ENCODE data around the gene ASCL5.

The ASCL5 gene

DNA sequence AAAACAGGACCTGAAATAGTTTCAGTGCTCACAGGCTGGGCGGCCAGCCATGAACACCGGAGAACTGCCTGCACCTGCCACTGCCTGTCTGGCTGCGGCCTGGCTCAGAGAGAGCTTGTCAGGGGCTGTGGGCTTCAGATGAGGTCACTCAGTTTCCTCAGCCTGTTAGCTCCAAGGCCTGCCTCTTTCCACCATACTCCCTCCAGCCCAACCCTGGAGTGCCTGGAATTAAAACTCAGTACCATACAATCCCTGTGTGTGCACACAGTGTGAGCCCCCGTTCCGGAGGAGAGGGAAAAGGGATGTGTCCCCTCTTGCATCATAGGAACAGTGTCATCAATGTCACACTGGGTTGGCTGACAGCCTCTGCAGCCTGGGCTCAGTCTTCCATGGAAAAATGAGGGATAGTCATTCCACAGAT lies 30.9 kb downstream of the ASCL5 start:
- H3K27ac ChIP-seq: no peak overlapping the region

DNA sequence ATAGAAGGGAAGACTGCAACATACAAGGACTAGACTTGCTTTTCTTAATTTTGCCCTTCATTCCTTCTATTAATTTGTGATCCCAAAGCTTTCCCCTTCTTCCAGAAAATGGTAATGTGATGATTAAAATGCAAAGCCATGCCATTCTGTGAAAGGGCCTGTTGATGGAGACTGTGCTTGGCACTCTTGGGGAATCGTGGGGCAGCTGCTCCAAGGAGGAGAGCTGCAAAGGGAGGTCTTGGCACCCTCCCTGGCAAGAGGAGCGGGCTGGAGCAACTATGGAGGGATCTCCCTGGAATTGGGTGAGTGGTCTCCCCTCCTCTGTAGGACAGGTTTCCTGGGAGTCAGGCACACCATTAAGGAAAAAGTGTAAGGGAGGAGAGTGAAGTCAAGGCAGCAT lies 31.4 kb downstream of the ASCL5 start:
- H3K27ac ChIP-seq: no peak overlapping the region

More for the DNA sequence above, 30.9 kb downstream of the ASCL5 start:
- TF ChIP-seq, protein P1, sequence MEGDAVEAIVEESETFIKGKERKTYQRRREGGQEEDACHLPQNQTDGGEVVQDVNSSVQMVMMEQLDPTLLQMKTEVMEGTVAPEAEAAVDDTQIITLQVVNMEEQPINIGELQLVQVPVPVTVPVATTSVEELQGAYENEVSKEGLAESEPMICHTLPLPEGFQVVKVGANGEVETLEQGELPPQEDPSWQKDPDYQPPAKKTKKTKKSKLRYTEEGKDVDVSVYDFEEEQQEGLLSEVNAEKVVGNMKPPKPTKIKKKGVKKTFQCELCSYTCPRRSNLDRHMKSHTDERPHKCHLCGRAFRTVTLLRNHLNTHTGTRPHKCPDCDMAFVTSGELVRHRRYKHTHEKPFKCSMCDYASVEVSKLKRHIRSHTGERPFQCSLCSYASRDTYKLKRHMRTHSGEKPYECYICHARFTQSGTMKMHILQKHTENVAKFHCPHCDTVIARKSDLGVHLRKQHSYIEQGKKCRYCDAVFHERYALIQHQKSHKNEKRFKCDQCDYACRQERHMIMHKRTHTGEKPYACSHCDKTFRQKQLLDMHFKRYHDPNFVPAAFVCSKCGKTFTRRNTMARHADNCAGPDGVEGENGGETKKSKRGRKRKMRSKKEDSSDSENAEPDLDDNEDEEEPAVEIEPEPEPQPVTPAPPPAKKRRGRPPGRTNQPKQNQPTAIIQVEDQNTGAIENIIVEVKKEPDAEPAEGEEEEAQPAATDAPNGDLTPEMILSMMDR (conservative IDR thresholded peaks at IDR 0.05): no peak

DNA sequence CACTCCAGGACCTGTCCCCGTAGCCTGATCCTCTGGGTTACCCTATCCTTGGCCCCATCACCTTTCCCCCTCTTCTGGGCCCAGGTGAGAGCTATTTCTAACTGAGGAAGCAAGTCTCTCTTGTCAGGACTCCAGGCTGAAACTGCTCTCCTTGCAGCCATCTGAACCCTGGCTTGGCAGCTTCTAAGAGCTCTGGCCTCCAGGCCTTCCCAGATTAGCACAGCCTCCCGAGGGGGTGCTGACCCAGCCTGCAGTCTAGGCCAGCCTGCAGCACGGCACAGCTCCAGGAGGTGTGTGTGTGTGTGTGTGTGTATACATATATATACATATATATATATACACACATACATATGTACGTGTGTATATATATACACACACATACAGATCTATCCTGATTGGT lies 32.2 kb downstream of the ASCL5 start:
- H3K27ac ChIP-seq: no peak overlapping the region
- TF ChIP-seq, protein P1 (conservative IDR thresholded peaks at IDR 0.05): no peak

More for the DNA sequence above, 31.4 kb downstream of the ASCL5 start:
- TF ChIP-seq, protein P1 (conservative IDR thresholded peaks at IDR 0.05): no peak

DNA sequence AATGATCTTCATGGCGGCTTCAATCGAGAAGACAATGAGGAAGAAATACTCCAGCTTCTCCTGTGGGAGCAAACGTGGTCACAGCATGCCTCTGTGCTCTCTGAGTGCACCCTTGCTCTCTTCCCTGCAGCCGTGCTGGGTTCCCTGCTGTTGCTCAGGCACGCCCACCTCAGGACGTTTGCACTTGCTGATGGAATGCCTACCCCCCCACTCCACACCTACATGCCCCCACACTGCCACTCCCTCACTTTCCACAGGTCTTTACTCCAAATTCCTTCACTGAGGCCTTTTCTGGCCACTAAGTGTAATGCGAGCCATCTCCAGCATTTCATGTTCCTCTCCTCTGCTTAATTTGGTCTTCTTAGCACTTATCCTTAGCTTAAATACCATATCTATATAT lies 33.0 kb downstream of the ASCL5 start:
- TF ChIP-seq, protein P1 (conservative IDR thresholded peaks at IDR 0.05): no peak
- H3K27ac ChIP-seq: no peak overlapping the region

DNA sequence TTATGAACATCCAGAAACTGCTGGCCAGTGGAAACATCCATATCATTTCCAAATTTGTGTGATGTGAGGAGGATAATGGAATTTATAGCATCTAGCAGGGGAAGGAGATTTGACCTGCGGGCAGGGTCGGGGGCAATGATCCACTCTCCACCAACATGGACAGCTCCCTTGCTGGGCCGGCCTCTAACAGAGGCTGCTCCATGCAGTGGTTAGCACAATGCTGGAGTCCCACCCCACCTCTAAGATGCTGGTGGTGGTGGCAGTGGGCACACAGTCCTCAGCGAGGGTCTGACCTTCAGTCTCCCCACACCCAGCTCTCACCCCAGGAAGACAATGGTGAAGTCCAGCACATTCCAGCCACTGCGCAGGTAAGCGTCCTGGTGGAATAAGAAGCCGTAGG lies 33.4 kb downstream of the ASCL5 start:
- TF ChIP-seq, protein P1 (conservative IDR thresholded peaks at IDR 0.05): no peak
- H3K27ac ChIP-seq: no peak overlapping the region

DNA sequence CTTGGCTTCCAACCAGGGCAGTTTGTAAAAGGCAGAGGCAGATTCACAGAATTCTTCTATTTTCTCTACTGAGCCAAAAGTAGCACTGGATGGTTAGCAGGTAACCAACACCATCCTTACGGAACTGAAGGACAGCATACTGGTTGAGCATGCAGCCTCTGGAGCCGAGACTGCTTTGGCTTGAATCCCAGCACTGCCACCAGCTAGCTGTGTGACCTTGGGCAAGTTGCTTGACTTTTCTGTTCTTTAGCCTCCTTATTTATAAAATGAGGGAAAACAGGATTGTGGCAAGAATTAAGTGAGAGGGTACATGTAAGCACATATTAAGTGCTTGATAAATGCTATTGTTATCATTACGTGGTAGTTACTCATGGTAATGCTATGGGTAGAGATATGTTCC lies 34.2 kb downstream of the ASCL5 start:
- H3K27ac ChIP-seq: no peak overlapping the region
- TF ChIP-seq, protein P1 (conservative IDR thresholded peaks at IDR 0.05): no peak

DNA sequence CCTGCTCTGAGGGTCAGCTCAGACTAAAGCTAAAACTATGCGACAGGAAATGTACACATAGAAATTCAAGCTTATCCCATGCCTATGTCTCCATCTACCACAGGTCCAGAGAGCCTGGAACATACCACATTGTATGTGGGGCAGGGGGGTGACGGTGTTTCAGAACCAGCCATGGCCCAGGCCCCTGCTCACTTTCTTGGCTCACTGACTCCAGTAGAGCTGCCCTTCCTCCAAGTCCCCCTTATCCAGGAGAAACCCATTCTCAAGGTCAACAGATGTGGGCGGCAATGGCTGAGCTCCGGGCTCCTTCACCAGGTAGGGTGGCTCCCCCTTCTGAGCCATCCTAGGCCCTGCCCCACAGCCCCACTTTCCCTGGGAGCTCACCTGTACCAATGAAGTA lies 35.7 kb downstream of the ASCL5 start:
- TF ChIP-seq, protein P1 (conservative IDR thresholded peaks at IDR 0.05): no peak
- H3K27ac ChIP-seq: no peak overlapping the region

DNA sequence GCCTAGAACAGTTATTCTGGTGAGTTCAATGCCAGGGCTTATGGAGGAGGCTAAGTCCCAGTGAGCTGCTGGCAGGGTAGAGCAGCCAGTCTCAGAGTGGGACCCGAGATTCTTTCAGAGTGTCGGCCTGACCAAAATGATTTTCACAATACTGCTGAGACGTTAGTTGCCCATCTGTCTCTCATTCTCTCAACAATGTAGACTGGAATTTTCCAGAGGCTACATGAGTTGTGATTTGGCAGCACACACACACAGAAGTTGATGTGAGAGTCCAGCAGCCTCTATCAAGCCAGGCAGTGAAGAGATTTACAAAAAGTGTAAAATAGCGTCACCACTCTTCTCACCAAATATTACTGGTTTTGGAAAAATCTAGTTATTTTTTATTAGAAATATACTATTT lies 36.4 kb downstream of the ASCL5 start:
- no peak overlapping the region for H3K27ac ChIP-seq
- TF ChIP-seq, protein P1 (conservative IDR thresholded peaks at IDR 0.05): no peak

Data from VCaP (cell line).